Liver (tissue), 3 donors: ENCODE measurements around the gene DSC1.

Experiments used
- FOXA1 ChIP-seq: IDR thresholded peaks from 2 replicates; pipeline ENCODE4 v1.6.1; 2016; ENCODE audit warnings: antibody characterized with exemption
- NR2F2 ChIP-seq: IDR thresholded peaks from 2 replicates; pipeline ENCODE4 v1.6.1; 2016; ENCODE audit warnings: antibody characterized with exemption
- TAF1 ChIP-seq: conservative IDR thresholded peaks from 2 replicates; pipeline ENCODE4 v1.6.1; 2016; ENCODE audit warnings: antibody characterized with exemption, mild to moderate bottlenecking
- YY1 ChIP-seq: IDR thresholded peaks from 2 replicates; pipeline ENCODE4 v1.6.1; 2016; ENCODE audit warnings: antibody characterized with exemption, mild to moderate bottlenecking
- TF ChIP-seq, protein P1 (sequence below): fragments of 150-350 bp; IDR thresholded peaks from 2 replicates; pipeline ENCODE4 v1.5.1; 2017; ENCODE audit warnings: improper control_type of control experiment, low read depth, low read length; ENCODE audit not compliant: missing input control
- TF ChIP-seq, protein P2 (sequence below): IDR thresholded peaks from 2 replicates; pipeline ENCODE4 v1.6.1; 2016; ENCODE audit warnings: antibody characterized with exemption, mild to moderate bottlenecking
- TF ChIP-seq, protein P3 (sequence below): IDR thresholded peaks from 2 replicates; pipeline ENCODE4 v1.6.1; 2016; ENCODE audit warnings: antibody characterized with exemption
- donor health status: healthy.
- donor health status: healthy.

- TF ChIP-seq FOXA1 (no peak), YY1 (no peak), TAF1 (no peak), NR2F2 (no peak)
- TF ChIP-seq, protein P1, sequence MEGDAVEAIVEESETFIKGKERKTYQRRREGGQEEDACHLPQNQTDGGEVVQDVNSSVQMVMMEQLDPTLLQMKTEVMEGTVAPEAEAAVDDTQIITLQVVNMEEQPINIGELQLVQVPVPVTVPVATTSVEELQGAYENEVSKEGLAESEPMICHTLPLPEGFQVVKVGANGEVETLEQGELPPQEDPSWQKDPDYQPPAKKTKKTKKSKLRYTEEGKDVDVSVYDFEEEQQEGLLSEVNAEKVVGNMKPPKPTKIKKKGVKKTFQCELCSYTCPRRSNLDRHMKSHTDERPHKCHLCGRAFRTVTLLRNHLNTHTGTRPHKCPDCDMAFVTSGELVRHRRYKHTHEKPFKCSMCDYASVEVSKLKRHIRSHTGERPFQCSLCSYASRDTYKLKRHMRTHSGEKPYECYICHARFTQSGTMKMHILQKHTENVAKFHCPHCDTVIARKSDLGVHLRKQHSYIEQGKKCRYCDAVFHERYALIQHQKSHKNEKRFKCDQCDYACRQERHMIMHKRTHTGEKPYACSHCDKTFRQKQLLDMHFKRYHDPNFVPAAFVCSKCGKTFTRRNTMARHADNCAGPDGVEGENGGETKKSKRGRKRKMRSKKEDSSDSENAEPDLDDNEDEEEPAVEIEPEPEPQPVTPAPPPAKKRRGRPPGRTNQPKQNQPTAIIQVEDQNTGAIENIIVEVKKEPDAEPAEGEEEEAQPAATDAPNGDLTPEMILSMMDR, result no peak
- TF ChIP-seq, protein P2, sequence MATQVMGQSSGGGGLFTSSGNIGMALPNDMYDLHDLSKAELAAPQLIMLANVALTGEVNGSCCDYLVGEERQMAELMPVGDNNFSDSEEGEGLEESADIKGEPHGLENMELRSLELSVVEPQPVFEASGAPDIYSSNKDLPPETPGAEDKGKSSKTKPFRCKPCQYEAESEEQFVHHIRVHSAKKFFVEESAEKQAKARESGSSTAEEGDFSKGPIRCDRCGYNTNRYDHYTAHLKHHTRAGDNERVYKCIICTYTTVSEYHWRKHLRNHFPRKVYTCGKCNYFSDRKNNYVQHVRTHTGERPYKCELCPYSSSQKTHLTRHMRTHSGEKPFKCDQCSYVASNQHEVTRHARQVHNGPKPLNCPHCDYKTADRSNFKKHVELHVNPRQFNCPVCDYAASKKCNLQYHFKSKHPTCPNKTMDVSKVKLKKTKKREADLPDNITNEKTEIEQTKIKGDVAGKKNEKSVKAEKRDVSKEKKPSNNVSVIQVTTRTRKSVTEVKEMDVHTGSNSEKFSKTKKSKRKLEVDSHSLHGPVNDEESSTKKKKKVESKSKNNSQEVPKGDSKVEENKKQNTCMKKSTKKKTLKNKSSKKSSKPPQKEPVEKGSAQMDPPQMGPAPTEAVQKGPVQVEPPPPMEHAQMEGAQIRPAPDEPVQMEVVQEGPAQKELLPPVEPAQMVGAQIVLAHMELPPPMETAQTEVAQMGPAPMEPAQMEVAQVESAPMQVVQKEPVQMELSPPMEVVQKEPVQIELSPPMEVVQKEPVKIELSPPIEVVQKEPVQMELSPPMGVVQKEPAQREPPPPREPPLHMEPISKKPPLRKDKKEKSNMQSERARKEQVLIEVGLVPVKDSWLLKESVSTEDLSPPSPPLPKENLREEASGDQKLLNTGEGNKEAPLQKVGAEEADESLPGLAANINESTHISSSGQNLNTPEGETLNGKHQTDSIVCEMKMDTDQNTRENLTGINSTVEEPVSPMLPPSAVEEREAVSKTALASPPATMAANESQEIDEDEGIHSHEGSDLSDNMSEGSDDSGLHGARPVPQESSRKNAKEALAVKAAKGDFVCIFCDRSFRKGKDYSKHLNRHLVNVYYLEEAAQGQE, result no peak
- TF ChIP-seq, protein P3, sequence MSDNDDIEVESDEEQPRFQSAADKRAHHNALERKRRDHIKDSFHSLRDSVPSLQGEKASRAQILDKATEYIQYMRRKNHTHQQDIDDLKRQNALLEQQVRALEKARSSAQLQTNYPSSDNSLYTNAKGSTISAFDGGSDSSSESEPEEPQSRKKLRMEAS, result no peak
Measured at GRCh38 chr18:31209041-31209440, 46.4 kb upstream of the DSC1 start.
